NCI-H2227 (cell line): ENCODE measurements around the gene SERPINB2.

Source experiments
- DNase-seq: peaks from one replicate; lab custom pipeline; 2025; ENCODE audit not compliant: unreplicated experiment; lab: John Stamatoyannopoulos, UW

SERPINB2 gene, protein sequence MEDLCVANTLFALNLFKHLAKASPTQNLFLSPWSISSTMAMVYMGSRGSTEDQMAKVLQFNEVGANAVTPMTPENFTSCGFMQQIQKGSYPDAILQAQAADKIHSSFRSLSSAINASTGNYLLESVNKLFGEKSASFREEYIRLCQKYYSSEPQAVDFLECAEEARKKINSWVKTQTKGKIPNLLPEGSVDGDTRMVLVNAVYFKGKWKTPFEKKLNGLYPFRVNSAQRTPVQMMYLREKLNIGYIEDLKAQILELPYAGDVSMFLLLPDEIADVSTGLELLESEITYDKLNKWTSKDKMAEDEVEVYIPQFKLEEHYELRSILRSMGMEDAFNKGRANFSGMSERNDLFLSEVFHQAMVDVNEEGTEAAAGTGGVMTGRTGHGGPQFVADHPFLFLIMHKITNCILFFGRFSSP

DNA sequence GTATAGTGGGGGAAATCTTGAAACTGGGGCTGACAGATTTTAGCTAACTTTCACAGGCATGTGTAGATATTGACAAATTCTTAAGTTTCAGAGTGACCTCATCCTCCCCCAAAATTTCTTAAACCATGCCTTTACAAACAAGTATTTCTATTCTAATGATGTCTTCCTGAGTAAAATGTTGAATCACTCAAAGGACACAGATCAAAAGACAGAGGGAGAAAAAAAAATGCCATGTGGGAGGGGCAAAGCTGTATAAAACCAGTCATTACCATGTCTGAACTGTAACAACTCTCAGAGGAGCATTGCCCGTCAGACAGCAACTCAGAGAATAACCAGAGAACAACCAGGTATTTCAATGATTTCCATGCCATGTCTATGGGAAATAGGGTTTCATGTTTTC, at the start of gene SERPINB2:
Gene SERPINB2 (plus strand): TSS at position 282 of the 400 bp plus-strand sequence. CDS start 3,740 bp downstream, outside the sequence.
- peak; percentile 46 for DNase-seq

DNA sequence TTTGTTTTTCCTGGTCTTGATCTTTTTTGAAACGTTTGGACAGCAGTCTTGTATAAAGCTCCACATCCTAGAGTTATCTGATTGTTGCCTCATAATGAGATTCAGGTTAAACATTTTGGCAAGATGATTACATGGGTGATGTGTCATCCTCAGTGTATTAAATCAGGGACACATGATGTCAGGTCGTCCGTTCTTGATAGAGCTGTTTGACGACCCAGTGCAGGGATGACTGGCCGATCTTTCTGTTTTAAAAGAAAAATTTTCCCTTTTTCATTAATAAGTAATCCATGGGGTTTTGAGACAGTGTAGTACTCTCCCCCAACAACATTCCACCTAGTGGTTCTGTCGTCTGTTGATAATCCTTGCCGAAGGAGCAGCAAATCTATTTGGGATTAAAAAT, 44.5 kb upstream of the SERPINB2 start:
- no peak for DNase-seq

DNA sequence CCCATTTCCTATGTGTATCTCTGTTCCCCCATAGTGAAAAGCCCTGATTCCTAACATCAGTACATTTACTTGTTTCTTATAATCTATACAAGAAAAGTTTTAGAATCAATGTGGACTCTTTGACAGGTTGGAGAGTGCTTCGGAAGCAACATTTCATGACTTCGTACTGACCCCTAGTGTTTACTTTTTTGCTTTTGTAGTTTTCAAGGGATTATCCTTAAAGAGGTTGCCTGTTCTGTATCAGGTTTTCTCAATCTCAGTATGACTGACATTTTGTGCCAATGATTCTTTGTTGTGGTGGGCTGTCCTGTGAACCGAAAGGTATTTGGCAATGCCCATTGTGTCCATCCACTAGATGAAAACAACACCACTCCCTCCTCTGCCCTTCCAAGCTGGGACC, 43.3 kb upstream of the SERPINB2 start:
- peak; percentile 65 for DNase-seq

DNA sequence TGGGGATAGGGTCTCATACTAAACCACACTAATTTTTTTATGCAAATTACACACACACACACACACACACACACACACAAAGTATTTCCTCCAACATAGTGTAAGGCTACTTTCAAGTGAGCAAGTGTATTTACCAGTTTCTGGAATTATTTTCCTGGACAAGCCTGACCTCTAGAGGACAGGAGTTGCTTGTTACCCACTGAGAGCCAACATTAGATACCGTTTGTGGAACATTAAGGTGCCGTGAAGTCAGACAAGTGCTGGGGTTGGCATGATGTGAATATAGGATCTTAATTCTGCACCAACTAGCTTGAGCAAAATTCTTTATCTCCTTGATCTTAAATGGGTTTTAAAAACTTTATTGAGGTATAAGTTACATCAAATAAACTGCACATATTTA, 39.3 kb upstream of the SERPINB2 start:
- peak; percentile 81 for DNase-seq

DNA sequence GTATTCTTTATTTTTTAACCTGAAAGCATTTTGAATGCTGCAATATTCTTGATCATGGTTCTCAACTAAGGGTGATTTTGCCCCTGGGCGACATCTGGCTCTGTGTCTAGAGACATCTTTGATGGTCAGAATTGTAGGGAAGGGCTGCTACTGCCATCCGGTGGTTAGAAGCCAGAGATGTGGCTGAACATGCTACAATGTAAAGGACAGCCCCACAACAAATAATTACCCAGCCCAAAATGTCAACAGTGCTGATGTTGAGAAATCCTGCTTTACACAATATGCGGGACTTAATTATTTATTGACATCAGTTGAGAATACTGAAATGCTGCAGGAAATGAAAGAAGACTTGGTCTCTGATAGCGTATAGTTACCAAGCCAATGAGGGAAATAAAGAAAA, 37.5 kb upstream of the SERPINB2 start:
- DNase-seq: peak; percentile 73

DNA sequence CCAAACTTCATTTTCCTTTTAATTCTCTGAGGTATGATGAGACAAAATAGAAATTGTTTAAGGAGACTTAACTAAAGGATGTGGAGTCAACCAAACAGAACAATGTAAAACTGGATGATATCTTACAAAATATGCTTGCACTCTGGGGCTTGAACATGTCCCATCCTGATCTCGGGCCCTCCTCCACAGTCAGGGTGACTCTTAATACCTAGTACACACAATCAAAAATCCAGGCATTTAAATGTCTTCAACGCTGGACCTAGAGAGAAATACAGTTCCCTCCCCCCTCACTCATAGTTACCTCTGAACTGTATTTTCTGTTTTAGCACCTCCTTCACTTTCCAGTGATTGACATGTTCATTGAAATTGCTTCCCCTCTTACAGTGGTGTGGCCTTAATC, 36.9 kb upstream of the SERPINB2 start:
- DNase-seq: peak; percentile 10

DNA sequence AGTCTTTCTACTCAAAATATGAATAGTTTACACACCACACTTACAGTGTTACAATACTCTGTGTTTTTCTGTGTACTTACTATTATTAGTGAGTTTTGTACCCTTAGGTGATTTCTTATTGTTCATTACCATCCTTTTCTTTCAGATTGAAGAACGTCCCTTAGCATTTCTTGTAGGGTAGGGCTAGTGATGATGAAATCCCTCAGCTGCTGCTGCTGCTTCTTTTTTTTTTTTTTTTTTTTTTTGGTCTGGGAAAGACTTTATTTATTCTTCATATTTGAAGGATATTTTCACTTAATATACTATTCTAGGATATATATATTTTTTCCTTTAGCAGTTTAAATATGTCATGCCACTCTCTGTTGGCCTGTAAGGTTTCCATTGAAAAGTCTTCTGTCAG, 29.0 kb upstream of the SERPINB2 start:
- DNase-seq: no peak

DNA sequence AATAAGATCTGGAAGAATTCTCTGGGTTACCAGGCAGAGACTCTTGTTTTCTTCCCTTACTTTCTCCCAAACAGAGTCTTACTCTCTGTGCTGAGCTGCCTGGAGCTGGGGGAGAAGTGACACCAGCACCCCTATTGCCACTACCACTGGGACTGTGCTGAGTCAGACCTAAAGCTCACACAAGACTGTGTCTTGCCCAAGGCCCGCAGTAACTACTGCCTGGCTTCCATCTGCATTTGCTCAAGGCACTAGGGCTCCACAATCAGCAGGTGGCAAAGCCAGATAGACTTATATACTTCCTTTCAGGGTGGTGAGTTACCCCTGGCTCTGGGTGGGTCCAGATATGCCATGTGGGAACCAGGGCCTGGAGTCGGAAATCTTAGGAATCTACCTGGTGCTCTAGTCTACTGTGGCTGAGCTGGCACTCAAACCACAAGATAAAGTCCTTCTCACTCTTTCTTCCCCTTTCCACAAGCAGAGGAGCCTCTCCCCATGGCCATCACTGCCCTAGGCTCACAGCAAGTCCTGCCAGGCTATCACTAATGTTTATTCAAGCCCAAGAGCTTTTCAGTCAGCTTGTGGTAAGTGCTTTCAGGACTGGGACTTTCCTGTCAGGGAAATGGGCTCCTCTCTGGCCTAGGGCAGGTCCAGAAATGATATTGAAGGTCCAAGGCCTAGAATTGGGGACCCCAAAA, 27.6 kb upstream of the SERPINB2 start:
- DNase-seq: no peak

DNA sequence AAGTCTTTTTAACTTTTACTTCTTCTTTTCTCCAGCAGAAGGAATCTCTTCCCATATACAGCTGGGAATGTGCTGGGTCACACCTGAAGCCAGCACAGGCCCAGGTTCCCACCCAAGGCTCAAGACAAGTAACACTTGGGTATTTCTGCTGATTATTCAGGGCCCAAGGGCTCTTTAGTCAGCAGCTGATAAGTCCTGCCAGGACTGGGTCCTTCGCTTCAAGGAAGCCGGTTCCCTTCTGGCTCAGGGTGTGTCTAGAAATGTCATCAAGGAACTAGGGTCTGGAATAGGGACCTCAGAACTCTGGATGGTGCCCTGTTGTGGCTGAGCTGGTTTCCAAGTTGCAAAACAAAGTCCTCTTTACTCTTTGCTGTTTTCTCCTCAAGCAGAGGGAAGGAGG, 27.0 kb upstream of the SERPINB2 start:
- no peak for DNase-seq

DNA sequence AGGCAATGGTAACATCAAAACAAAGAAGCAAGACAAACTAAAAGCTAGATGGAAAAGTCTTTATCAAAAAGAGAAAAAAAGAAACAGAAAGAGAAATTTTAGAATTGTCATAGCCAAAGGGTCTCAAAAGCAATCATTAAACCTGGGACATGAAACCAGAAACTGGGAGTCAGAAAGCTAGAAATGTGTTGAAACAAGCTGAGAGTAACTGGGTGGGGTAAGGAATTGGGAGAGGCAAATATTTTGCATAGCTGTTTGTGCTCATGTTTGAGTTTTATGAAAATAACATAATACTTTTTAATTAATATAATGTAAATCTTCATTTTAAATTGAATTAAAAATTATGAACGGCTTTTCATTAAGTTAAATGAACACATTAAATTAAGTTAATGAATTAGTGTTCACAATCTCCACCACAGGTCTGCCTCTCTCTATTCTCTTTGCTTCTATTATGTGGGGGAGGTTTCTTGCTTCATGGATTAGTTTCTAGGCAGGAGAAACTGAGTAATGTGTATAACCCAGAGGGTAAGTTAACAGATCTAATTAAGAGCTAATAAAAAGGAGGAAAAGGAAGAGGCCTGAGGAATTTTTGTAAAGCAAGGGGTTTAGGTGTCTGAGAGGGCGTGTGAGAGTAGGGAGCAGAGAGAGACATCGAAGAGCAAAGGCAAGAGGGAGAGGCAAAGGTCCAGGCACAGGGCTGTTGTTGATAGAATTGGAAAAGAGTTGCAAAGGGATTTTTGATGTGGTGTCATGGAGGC, 20.0 kb upstream of the SERPINB2 start:
- DNase-seq: no peak

DNA sequence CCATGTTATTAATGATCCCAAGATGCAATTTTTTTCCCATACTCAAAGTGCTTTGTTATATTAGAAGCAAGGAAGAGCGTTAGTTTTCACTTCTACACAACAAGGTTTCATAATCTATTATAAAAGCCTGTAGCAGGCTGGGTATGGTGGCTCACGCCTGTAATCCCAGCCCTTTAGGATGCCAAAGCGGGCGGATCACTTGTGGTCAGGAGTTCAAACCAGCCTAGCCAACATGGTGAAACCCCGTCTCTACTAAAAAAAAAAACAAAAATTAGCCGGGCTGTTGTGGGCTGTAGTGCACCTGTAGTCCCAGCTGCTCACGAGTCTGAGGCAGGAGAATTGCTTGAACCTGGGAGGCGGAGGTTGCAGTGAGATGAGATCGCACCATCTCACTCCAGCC, 19.0 kb upstream of the SERPINB2 start:
- no peak for DNase-seq

DNA sequence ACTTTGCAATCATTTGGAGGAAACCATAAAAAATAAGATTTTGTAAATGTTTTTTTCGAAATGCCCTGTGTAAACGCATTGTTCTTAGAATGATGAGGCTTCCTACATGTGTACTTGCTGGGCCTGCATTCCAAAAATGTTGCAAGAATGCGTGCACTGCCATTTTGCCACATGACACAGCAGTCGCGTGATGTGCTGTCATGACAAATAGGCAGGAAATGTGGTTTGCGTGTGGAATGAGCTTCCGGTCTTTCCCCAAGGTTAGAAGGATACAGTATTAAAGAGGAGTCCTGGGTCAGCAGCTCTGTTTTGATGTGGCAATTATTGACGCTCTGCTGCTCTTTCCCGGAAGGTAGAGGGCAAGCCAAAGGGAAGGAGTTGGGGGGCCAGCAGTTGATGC, 18.1 kb upstream of the SERPINB2 start:
- DNase-seq: no peak

DNA sequence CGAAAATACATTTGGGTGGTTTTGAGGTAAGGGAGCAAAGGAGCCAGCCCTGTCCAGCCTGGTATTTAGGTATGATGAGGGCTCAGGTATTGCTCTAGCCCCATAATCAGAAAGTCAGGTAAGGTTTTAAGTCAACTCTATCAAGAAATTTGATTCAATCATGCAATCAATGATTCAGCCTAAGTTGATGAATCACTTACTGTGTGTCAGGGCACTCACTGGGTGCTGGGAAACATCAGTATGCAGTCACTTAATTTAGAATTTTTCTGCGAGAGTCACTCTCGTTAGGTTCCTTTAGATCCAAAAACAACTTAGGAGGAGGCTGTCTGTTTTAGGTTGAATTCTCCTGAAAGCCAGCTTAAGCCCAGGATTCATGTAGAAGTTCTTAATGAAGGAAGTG, 17.7 kb upstream of the SERPINB2 start:
- no peak for DNase-seq

DNA sequence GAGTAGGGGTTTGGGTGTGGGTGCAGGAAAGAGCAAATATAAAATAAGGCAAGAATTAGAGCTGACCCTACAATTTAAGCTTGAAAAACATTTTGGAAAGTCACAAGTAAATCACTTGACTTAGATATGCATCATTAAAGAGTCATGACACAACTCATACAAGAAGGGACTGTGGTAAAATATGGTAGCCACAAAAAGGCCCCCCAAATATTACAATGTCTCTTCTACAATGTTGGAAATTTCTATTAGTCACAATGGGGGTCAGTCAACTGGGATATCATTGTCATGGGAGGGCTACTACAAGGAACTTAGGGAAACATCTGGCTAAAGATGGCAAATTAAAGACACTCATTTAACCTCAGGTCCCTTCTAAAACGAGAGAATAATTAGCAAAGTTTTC, 15.7 kb upstream of the SERPINB2 start:
- DNase-seq: no peak

DNA sequence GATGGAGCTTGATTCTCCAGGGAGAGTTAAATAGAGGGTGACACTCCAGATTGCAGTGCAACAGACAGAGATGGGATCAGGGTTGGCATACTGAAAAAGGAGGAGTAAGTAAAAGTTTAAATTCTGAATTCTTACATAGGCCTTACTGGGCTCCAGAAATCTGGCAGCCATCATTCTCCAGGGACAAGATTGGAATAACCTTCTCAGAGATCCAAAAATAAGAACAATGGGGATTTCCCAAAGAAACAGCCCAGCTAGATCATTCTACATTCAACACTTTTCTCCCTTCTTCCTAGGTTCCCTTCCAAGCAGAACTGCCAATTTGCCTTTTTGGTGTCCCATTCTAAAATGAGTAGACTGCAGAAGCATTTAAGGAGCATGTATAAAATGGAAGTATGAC, 14.9 kb upstream of the SERPINB2 start:
- no peak for DNase-seq

DNA sequence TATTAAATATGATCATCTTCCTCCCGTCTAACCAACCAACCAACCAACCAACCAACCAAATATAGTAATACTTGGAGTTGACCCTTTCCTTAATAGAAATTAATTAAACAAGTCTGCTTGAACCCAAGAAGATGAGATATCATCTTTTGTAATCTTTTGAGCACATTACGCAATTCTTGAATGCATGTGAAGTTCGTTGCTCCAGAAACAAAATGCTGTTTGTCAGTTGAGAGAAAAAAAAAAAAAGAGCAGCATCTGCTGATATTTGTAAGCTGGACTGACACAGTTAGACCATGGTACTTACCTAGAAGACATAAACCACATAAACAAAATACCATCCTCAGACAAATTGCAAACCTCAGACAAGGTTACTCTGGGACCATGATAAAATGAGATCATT, 9.2 kb upstream of the SERPINB2 start:
- DNase-seq: no peak

DNA sequence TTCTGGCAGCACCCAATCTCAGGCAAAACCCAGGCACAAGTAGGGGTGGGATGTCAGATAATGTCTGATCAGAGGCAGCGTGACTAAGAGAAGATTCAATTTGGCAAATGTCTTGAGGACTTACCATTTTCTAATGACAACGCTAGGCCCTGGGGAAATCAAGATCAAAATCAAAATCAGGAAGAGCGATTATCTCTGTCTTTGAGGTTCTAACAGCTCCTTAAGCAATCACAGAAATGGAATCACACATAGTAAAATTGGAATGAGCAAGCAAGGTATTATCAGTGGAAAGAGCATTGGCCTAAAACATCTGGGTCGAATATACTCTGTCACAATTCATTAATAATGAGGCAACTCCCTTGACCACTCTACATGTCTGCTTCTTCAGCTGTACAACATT, 8.6 kb upstream of the SERPINB2 start:
- DNase-seq: no peak

DNA sequence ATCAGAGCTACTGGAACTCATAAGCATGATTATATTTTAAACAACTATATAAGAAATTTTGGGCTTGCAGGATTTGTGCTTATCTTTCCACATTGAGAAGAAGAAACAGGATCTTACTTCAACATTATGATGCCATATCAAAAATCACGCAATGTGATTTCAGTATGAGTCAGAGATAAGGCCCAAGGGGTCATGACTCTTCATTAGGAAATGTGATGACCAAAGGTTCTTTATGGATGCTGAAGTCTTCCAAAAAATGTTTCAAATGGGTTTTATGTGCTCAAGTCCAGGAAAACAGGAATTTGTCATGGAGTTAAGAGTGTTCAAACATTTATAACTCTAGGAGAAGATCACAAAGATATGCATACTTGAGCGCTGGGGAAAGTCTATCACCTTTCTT, 7.8 kb upstream of the SERPINB2 start:
- DNase-seq: no peak

DNA sequence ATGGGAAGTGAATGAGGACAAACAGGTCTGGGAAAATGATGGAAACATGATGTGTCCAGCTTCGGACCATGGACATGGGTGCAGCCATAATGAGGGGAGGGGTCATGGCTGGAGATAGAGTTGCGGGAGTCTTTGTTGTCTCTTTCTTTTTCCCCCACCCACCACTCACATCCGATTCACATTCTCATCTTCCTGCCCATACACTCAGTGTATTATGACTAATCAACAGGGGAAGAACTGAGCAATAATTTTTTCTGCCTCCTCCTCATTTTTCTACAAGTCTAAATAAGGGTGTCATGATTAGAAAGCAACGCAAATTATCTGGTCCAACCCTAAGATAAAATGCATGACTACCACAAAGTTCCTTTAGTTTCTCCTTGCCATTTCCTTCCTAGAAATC, 5.7 kb upstream of the SERPINB2 start:
- DNase-seq: no peak

DNA sequence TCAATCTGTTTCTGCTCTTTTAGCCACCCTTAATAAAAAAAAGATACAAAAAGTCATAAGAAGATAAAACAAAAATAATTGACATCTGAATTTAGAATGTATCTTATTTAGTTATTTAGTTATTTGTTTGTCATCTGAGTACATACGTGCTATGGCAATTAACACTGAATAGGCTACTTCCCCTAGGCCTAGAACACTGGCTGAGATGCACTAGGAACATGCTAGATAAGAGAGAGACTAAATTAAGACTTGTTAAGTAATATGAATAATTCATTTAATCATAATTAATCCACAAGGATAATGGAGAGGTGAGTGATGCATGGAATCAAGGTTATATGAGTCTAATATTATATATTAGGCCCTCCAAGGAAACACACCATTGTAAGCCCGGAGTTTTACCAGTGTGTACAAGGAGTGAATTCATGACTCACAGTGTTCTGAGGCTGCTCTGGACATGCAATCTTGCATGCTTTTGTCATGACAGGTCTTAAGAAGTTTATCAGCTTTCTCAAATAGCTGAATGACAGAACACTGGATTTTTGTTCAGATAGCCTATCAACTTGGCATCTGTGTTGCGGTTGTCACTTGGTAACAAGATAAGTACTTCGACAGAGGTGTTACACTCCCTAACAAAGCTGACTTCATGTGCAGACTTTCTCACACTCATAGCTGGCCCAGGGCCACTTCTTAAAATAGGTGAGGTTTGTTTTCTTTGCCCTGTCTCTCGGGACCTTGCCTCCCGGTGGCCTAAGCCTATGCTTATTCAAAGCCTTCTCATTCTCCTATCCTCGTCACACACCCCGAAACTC, 5.0 kb upstream of the SERPINB2 start:
- no peak for DNase-seq

DNA sequence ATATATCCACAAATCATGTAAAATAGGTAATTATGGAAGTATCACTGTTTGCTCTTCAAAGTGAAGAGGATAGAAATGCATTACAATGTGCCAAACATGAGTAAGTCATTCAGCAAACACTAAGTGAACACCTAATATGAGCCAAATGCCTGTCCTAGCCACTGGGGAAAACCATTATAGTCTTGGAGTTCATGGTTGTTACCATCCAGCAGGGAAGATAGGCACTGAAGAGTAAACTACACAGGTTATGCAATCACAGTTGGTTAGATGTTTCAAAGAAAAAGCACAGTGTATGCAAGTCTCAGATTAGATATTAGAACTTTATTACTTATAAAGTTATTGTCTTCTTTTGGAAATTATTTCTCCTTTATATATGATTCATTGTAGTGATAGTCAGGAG, 3.9 kb upstream of the SERPINB2 start:
- DNase-seq: no peak
